ENCODE data around the gene IL4R. TPM values are rescaled to one million over a fixed set of nuclear protein-coding genes. Genes with fewer than 3 reads are reported as not detected.
"Not testable (repeated sequence)": the region's sequence is repeated elsewhere in the genome, so short reads cannot be mapped to it uniquely, and the experiment has no call there.

IL4R gene
- total and polyA plus RNA-seq, 3 donors from 2014 or later = 41.4 to 70.7 (median 68.6) TPM

- H3K27me3 ChIP-seq = no peaks in the 10 kb centered on the region
- DNase-seq = no peak
These were observed 94.3 kb downstream of the IL4R start for GRCh38 chr16:27408012-27408601.

GRCh38 chr16:27408602-27409031, 94.8 kb downstream of the IL4R start:
- H3K27ac ChIP-seq = no peak overlapping the region
- H3K4me1 ChIP-seq = no peaks in the 10 kb centered on the region
- no peaks in the 10 kb centered on the region for H3K9me3 ChIP-seq
- WGBS, 2 donors = 76 to 78% methylated on average over 6 of the region's 6 CpGs
- TF ChIP-seq CTCF (IDR thresholded peaks at IDR 0.05) = no peak
- no peak for TF ChIP-seq POLR2A (IDR thresholded peaks at IDR 0.05)
- H3K36me3 ChIP-seq (ENCODE audit: low read depth, missing control alignments) = no peaks in the 10 kb centered on the region
- H3K4me3 ChIP-seq = no peak overlapping the region
- intact Hi-C loops (cut with DNase I; ENCODE audit: low total_unique reads) = no loop called here
- no peak for DNase-seq
- H3K27me3 ChIP-seq = no peaks in the 10 kb centered on the region

More at GRCh38 chr16:27408012-27408601, 94.3 kb downstream of the IL4R start:
- no peaks in the 10 kb centered on the region for H3K4me1 ChIP-seq
- no peaks in the 10 kb centered on the region for H3K36me3 ChIP-seq (ENCODE audit: low read depth, missing control alignments)
- H3K9me3 ChIP-seq = no peaks in the 10 kb centered on the region
- H3K27ac ChIP-seq = no peak overlapping the region
- intact Hi-C loops (cut with DNase I; ENCODE audit: low total_unique reads) = no loop called here
- no peak overlapping the region for H3K4me3 ChIP-seq
- TF ChIP-seq POLR2A (IDR thresholded peaks at IDR 0.05) (no peak), CTCF (IDR thresholded peaks at IDR 0.05) (no peak)
- WGBS, 2 donors = 71 to 73% methylated on average over 3 of the region's 3 CpGs

GRCh38 chr16:27409958-27410357, 96.2 kb downstream of the IL4R start:
- intact Hi-C loops (cut with DNase I; ENCODE audit: low total_unique reads); DNase-seq; H3K4me3 ChIP-seq; H3K4me1 ChIP-seq; H3K27ac ChIP-seq; H3K36me3 ChIP-seq (ENCODE audit: low read depth, missing control alignments); H3K9me3 ChIP-seq; H3K27me3 ChIP-seq: not testable (repeated sequence)
- 92 to 96% methylated on average over 2 of the region's 2 CpGs for WGBS, 2 donors

- Histone ChIP-seq H3K36me3 (ENCODE audit: low read depth, missing control alignments) (no peaks in the 10 kb centered on the region), H3K4me1 (no peaks in the 10 kb centered on the region), H3K9me3 (no peaks in the 10 kb centered on the region), H3K4me3 (no peak overlapping the region), H3K27me3 (no peaks in the 10 kb centered on the region), H3K27ac (no peak overlapping the region)
- DNase-seq = no peak
- 84 to 89% methylated on average over 1 of the region's 1 CpG for WGBS, 2 donors
- TF ChIP-seq CTCF (IDR thresholded peaks at IDR 0.05) = no peak
- no peak for TF ChIP-seq POLR2A (IDR thresholded peaks at IDR 0.05)
- intact Hi-C loops (cut with DNase I; ENCODE audit: low total_unique reads) = no loop called here
These were observed 97.0 kb downstream of the IL4R start for GRCh38 chr16:27410761-27411160.

GRCh38 chr16:27413956-27414355, 100.2 kb downstream of the IL4R start:
- 88 to 93% methylated on average over 2 of the region's 2 CpGs for WGBS, 2 donors

More at GRCh38 chr16:27413956-27414355, 100.2 kb downstream of the IL4R start:
- no peak for DNase-seq
- H3K27me3 ChIP-seq = no peaks in the 10 kb centered on the region
- H3K27ac ChIP-seq = no peak overlapping the region
- no peaks in the 10 kb centered on the region for H3K36me3 ChIP-seq (ENCODE audit: low read depth, missing control alignments)
- intact Hi-C loops (cut with DNase I; ENCODE audit: low total_unique reads) = no loop called here
- no peak for TF ChIP-seq POLR2A (IDR thresholded peaks at IDR 0.05)
- no peak for TF ChIP-seq CTCF (IDR thresholded peaks at IDR 0.05)
- no peaks in the 10 kb centered on the region for H3K9me3 ChIP-seq
- H3K4me1 ChIP-seq = no peaks in the 10 kb centered on the region
- H3K4me3 ChIP-seq = no peak overlapping the region

Other genes starting within 250 kb of the IL4R start
- gene C16orf82, start 247.0 kb upstream of the IL4R start, total RNA-seq = 100 to 1,000 TPM; 133 to 364 TPM
- 446 TPM for gene C16orf82, start 247.0 kb upstream of the IL4R start, polyA plus RNA-seq (ENCODE audit: insufficient read depth, low read depth, low replicate concordance)
- gene KDM8, start 110.4 kb upstream of the IL4R start, total RNA-seq = 10 to 100 TPM in 1 of 2 donors, 1 to 10 TPM in 1; 8.3 to 14.7 TPM
- 5.7 TPM for gene KDM8, start 110.4 kb upstream of the IL4R start, polyA plus RNA-seq (ENCODE audit: insufficient read depth, low read depth, low replicate concordance)
- gene NSMCE1, start 45.2 kb upstream of the IL4R start, total RNA-seq = 10 to 100 TPM; 58.1 to 71.1 TPM
- gene NSMCE1, start 45.2 kb upstream of the IL4R start, polyA plus RNA-seq (ENCODE audit: insufficient read depth, low read depth, low replicate concordance) = 135 TPM
- under 1 TPM; 0.31 to 0.87 TPM for gene IL21R, start 88.2 kb downstream of the IL4R start, total RNA-seq
- gene IL21R, start 88.2 kb downstream of the IL4R start, polyA plus RNA-seq (ENCODE audit: insufficient read depth, low read depth, low replicate concordance) = 2.3 TPM
- 100 to 1,000 TPM; 129 to 154 TPM for gene GTF3C1, start 235.9 kb downstream of the IL4R start, total RNA-seq
- gene GTF3C1, start 235.9 kb downstream of the IL4R start, polyA plus RNA-seq (ENCODE audit: insufficient read depth, low read depth, low replicate concordance) = 85.7 TPM
- gene KATNIP, start 236.2 kb downstream of the IL4R start, total RNA-seq = 10 to 100 TPM; 48.6 to 80.2 TPM
- 43.2 TPM for gene KATNIP, start 236.2 kb downstream of the IL4R start, polyA plus RNA-seq (ENCODE audit: insufficient read depth, low read depth, low replicate concordance)

All from testis (tissue), 3 donors.